ENCODE data around the gene RRP15.

The RRP15 gene

DNA sequence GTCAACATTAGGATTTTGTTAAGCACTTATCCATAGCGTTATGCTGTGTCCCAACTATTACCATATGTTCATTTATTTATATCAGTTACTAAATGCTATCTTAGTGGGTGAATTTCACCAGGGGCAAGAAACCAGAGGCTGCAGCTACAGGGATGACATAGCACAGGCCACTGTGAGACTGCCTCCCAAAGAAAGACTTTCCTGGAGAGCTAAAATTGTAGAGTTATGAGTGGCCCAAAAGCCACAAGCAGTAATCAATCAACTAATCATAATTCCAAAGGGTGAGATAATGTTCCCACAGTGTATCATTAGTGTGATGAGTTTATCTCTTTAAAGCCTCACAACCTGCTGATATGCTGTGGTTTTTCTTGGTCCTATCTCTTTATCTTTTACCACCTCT, 56.2 kb downstream of the RRP15 start:
- no peak for DNase-seq (ENCODE audit: low spot score)

DNA sequence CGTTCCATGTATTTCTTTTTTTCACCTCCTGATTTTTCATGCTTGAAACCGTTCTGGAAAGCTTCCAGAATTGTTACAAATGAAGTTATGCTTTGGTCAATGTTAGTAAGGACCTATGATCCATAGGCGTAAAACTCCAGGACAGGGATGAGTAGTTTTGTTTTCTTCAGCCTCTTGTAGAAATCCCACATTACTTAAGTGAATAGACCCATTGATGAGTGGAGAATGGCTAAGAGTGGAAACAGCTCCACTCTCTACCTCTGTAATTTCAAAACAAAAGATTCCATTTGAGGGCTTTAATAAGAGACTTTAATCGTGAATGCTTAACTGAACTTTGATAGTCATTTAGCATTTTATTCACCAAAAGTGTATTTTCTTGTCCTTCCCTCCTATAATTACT, 57.0 kb downstream of the RRP15 start:
- no peak for DNase-seq (ENCODE audit: low spot score)

DNA sequence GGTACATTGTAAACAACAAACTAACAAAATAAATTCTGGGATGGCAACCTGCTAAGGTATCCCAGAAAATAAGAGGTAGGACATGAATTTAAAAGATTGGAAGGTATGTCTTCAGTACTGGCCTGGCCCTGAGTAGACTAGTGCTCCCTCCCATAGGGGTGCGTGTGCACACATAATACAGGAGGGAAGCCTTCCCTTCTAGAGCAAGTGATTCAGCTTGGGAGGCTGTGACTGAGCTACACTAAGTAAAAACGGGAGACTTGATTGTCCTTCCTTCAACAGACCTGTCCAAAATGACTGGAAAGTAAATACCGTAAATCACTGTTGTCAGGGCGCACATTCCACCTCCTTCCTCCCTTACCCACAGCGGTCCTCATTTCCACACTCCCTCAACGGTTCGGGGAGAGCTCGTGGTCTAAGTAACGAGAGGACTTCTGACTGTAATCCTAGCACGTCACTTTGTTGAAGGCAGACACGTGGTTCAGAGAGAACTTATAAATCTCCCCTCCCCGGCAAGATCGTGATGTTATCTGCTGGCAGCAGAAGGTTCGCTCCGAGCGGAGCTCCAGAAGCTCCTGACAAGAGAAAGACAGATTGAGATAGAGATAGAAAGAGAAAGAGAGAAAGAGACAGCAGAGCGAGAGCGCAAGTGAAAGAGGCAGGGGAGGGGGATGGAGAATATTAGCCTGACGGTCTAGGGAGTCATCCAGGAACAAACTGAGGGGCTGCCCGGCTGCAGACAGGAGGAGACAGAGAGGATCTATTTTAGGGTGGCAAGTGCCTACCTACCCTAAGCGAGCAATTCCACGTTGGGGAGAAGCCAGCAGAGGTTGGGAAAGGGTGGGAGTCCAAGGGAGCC, 60.0 kb downstream of the RRP15 start, which contains the start of gene TGFB2:
TSS of gene TGFB2 (plus strand) at position 523 of the 859 bp plus-strand sequence. CDS start 1,366 bp downstream, outside the sequence.
- DNase-seq (ENCODE audit: low spot score), result peak; percentile 14

DNA sequence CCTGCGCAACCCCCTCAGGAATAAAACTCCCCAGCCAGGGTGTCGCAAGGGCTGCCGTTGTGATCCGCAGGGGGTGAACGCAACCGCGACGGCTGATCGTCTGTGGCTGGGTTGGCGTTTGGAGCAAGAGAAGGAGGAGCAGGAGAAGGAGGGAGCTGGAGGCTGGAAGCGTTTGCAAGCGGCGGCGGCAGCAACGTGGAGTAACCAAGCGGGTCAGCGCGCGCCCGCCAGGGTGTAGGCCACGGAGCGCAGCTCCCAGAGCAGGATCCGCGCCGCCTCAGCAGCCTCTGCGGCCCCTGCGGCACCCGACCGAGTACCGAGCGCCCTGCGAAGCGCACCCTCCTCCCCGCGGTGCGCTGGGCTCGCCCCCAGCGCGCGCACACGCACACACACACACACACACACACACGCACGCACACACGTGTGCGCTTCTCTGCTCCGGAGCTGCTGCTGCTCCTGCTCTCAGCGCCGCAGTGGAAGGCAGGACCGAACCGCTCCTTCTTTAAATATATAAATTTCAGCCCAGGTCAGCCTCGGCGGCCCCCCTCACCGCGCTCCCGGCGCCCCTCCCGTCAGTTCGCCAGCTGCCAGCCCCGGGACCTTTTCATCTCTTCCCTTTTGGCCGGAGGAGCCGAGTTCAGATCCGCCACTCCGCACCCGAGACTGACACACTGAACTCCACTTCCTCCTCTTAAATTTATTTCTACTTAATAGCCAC, 60.7 kb downstream of the RRP15 start:
- DNase-seq (ENCODE audit: low spot score), result peak; percentile 53

DNA sequence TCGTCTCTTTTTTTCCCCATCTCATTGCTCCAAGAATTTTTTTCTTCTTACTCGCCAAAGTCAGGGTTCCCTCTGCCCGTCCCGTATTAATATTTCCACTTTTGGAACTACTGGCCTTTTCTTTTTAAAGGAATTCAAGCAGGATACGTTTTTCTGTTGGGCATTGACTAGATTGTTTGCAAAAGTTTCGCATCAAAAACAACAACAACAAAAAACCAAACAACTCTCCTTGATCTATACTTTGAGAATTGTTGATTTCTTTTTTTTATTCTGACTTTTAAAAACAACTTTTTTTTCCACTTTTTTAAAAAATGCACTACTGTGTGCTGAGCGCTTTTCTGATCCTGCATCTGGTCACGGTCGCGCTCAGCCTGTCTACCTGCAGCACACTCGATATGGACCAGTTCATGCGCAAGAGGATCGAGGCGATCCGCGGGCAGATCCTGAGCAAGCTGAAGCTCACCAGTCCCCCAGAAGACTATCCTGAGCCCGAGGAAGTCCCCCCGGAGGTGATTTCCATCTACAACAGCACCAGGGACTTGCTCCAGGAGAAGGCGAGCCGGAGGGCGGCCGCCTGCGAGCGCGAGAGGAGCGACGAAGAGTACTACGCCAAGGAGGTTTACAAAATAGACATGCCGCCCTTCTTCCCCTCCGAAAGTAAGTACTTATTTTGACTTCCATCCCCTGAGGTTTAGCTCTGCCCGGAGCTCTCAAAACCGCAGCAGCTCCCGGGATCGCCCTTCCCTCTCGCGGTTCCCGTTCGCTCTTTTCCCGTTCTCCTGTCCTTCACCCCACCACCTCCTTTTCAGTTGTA, 61.5 kb downstream of the RRP15 start:
- DNase-seq (ENCODE audit: low spot score), result no peak

DNA sequence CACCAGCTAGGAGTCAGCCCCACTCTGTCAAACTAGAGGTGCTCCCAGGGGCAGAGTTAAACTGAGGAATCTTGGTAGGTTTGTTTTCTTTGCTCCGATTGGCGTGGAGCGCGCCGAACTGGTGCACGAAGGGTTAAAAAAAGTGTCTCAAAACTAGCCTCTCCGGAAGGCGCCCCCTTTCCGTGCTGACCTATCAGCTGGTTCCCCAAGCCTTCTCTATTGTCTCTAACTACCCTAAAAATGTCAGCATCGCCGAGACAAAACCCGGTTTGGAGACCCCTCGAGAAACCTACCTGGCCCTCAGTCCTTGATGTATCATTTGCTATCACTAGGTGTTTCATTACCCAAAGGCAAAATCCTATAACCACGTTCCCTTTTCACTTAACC, 62.2 kb downstream of the RRP15 start:
- no peak for DNase-seq (ENCODE audit: low spot score)

DNA sequence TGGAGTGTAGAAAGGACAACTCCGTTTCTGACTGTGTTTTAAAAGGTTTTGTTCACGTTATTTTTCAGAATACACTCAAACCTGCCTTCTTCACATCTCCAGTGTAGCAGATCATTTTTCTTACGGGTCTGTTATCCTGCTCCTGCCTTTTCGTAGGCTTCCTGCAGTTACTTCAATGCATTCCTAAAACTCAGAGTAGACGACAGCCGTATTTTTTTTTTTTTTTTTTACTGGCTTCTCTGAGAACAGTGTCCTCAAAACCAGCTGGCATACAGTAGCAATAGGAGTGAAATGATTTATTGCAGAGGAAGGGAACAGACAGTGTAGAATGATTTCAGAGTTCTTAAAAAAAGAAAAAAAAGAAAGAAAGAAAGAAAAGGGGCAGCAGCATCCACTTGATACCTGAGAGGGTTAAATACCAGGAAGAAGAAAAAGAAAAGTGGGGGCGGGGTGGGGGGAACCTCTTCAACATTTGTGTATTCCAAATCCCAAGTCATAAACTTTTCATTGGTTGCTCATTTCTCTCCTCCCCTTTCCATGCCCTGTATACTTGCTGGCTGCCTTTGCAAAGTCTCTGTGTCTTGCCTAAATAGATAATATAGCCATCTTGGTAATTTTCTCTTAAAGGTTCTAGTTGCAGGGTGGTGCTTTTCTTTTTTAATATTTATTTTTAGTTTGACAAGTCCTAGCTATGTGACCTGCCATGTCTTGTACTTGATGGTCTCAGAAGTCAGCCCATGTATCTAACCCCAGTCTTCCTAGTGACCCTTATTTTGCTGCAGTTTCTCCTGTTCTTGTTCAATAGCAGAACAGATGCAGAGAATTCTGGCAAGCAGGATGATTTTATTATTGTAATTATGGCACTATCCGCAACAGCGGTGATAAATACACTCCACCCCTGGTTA, 62.9 kb downstream of the RRP15 start:
- DNase-seq (ENCODE audit: low spot score), result no peak

DNA sequence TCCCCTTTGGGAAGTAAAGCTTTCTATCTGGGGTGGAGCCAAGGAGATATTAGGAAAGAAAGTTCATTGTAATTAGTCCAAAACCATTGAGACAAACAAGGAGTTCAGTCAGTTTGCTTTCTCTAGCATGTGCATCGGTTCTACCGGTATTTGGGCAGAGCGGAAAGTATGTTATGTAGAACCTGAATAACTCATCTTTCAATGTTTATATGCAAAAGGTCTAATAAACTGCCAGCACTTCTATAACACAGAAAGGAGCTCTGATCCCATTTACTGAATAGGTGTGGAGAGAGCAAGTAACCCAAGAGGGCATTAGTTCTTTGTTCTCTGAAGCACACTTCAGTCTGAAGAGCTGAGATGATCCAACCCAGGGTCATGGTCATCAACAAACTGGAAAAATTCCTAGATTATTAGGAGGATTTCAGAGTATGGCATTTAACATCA, 63.6 kb downstream of the RRP15 start:
- no peak for DNase-seq (ENCODE audit: low spot score)

DNA sequence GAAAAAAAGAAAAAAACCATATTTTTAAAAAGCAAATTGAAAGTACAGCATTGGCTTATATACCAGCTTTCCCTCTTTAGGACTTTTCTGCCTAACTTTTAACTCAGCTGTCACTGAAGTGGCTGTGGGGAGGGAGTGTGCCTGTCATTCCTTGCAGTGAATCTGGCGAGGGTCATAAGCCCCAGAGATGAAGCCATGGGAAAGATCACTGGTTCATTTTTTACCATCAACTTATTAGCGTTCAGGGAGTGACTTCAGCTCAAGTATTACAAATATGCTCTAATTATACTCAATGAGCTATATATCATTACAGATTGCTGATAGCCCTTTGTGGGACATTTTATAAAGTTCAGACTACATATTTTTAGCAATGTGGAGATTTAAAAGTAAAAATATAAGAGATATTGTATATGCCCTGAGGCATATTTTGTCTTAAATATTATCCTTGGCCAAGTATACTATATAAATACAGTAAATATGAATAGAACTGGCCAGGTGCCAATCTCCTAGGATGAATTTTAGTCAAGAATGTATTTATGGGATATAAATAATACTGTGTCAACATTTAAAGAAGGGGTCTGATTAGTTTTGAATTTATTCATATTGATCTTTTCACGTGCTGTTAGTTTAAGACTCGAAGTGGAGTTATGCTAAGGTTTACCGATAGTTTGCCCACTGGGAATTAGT, 64.4 kb downstream of the RRP15 start:
- no peak for DNase-seq (ENCODE audit: low spot score)

DNA sequence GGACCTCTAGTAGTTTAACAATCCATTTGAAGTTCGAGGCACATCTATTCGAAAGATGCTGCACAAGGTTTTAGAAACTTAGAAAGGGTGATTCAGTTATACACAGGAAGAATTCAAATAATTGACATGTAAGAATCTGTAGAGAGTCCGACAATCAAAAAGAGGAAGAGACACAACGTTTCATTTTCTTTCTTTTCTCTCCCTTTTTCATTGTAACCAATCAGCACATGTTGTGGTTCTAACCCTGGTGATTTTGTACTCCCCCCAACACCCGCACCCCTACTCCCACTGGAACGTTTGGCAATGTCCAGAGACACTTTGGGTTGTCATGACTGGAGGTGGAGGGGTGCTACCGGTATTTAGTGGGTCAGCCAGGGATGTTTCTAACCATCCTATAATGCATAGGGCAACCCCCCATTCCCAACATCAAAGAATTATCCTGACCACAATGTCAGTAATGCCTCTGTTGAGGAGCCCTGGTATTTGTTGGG, 65.0 kb downstream of the RRP15 start:
- peak; percentile 14 for DNase-seq (ENCODE audit: low spot score)

DNA sequence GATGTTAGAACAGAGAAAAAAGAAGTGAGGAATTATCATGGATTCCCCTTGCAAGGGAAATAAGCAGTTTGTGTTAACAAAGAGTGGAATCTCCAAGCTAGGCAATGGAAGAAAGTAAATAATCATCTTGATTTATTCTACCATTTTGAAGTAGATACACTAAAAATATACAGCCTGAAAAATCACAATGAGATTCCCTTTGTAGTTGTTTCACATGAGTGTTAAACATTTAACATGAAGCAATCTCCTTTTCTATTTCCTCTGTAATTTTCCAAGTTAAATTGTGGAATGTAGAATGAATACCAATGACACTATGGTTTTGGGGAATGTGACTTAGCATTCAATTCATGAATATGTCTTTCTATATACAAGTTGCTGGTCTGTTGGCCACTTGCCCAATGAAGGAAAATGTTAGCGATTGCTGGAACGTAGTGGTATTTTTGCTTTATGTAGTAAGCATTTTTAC, 65.7 kb downstream of the RRP15 start:
- DNase-seq (ENCODE audit: low spot score), result no peak

DNA sequence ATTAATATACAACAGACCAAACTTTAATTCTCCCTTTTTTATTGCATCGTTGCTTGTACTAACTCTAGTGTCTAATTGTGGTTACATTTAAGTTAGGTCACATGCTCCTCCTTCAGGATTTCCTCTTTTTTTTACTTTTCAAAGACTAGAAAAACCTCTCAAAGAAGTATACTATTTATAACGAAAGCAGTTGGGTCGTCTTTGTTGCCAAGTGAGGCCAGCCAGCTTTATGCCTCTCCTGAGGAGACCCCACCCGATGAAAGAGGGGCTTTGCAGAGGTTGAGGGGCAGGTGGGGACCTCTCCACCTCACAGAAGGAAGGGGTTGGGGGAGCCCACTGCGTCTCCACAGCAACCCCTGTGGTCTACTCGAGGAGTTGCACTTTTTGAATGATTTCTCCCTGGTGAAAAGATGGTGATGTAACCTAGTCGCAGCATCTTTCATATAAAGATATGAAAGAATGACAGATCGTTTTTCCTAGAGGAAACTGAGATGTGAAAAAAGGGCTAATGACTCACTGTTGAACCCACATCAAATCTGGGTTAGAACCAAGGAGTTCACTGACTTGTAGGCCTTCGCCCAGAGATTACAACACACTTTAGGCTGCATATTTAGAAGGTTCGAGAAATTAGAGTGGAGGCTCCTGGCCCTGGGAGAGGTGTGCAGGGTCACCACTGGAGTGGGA, 66.4 kb downstream of the RRP15 start:
- DNase-seq (ENCODE audit: low spot score), result no peak

DNA sequence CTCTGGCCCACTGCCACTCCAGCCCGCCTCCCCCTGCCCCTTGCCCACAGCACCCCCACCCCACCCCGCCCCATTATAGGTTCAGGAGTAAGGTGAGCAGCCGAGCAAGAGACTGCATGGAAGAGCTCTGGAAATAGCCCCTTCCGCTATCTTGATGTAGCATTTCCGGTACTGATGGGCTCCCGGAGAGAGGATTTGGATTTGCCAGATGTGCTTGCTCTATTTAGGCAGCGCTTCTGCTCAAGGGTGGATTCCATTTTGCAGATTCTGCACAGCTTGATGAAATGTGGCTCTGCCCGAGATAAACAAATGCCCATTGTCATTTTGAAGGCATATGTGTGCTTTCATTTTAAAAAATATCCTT, 67.0 kb downstream of the RRP15 start:
- DNase-seq (ENCODE audit: low spot score), result no peak

DNA sequence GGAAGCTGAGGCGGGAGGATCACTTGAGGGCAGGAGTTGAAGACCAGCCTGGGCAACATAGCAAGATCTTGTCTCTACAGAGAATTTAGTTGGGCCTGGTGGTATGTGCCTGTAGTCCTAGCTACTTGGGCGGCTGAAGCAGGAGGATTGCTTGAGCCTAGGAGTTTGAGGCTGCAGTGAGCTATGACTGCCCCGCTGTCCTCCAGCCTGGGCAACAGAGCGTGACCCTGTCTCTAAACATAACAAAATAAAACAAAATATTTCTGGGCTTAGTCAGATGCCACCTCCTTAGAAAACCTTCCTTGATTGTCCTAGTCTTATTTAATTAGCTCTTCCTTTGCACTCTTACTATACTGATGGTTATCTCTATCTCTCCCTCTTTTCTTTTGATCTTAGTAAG, 68.6 kb downstream of the RRP15 start:
- DNase-seq (ENCODE audit: low spot score), result no peak

DNA sequence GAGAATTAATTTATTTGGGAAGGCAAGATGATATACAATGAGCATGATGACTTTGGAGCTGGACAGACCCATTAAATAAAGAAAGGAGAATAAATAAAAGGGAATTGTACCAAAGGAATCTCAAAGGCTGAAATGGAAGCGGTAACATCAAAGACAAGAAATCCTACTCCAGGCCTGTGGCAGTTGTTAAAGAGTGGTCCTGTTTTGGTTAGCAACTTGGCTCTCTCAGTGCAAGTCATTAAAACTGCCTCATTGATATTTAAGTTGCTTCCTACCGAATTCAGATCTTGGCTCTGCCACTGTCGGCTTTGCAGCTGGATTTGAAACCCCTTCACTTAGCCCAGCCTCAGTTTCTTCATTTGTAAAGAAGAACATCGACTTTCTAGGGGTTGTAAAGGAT, 70.2 kb downstream of the RRP15 start:
- no peak for DNase-seq (ENCODE audit: low spot score)

DNA sequence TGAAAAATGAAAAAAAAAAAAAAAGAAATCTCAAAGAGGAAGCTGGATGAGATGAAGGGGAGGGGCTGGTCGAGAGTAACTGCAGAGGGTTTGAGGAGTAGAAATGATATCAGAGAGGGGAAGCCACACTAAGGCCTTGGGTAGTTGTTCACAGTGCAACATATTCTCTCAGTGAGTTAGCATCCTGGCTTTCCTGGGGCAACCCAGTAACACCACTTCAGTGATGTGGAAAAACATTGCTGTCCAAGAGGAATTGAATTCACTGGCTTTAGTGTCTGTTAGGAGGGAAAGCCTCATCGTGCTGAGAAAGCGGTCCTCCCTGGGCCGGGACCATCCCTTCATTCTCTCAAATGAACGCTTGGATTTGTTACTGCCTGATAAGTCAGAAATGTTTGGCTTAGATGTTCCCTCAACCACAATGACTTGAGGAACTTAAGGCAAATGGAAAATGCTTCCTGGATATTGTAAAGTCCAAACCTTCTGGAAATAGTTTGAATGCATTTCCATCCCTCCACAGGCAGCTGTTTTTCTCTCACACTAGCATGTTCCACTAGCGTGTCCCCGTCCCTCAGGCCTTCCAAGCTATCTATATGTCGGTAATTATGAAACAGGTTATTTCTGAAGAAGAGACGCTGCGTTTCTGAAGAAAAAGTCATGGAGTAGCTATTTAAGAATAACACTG, 72.3 kb downstream of the RRP15 start:
- no peak for DNase-seq (ENCODE audit: low spot score)

DNA sequence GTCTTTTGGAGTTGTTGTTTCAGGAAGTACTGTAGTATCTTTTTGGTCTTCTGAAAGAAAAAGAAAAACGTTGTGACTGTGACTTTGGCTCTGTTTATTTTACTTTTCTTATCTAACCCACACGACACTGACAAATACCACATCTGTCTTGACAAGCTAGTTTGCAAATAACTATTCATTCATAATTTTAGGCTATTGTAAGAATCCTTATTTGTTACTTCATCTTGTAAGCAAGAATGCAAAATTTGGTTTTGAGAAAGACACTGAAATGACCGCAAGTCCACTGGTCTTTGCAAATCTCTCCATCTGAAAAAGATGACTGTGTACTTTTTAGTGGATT, 72.8 kb downstream of the RRP15 start:
- DNase-seq (ENCODE audit: low spot score), result no peak

DNA sequence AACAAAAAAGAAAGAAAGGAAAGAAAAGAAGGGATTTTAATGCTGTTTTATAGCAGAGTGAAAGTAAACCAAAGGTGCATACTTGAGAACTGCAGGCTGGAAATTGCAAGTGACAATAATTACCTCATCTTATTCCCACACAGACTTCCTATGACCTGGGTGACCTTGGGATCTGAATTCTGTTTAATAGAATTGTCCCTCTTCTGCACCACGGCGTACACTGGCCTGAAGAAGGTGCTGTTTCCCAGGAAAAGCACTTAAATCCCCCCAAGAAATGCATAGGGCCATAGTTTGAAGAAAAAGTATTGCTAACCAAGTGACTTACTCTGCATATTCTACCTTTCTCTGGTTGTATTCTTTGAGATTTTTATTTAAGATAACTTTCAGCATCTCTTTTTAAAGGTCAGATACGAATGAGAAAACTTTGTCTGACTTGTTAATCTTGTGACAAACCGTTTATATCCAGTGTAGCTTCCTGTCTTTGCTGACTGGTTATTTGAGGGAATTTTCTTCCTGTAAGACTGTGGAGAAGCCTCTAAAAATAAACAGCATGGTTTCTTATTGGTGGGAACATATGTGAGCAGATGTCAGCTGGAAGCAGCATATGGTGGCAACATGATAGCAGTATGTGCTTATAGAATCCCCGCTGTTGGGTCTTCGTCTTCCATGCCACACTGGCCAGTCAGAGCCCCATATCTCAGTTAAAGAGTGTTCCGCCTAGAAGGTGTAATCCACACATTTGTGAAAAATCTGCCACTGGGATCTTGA, 76.4 kb downstream of the RRP15 start:
- DNase-seq (ENCODE audit: low spot score), result peak; percentile 42

All from SW480 (cell line).